Adrenal gland (tissue), 12 donors: ENCODE measurements around the gene FHDC1. TPM values are rescaled to one million over a fixed set of nuclear protein-coding genes. Genes with fewer than 3 reads are reported as not detected.

Experiments
- DNase-seq, 7 donors: peaks; one replicate each; pipeline ENCODE4 v3.0.0-alpha.2; 2019 to 2020
- H3K27ac ChIP-seq, 5 donors: fragments of 200-600 bp; sonication (generic) in 4 of 5; 1 replicate in 3 of 5; 2 replicates in 2 of 5; pipeline versions ENCODE4 v1.5.1 to v1.8.0; 2016 to 2020; ENCODE audit warnings: mild to moderate bottlenecking in 1 of 5
- H3K27me3 ChIP-seq: fragments of 200-600 bp; 2 replicates; pipeline ENCODE4 v1.8.0; 2021
- H3K36me3 ChIP-seq, 2 donors: fragments of 200-600 bp; replicated peaks in 1 of 2; 1 replicate in 1 of 2; 2 replicates in 1 of 2; pipeline versions ENCODE4 v1.5.1 to v1.8.0; 2018 to 2022
- H3K4me1 ChIP-seq, 2 donors: fragments of 200-600 bp; replicated peaks in 1 of 2; 1 replicate in 1 of 2; 2 replicates in 1 of 2; pipeline versions ENCODE4 v1.5.1 to v1.8.0; 2018 to 2021
- H3K4me3 ChIP-seq, 4 donors: fragments of 200-600 bp; sonication (generic) in 3 of 4; one replicate each; pipeline ENCODE4 v1.5.1; 2016 to 2018
- H3K9me3 ChIP-seq, 3 donors: fragments of 200-600 bp; sonication (generic) in 1 of 3; replicated peaks in 1 of 3; 1 replicate in 2 of 3; 2 replicates in 1 of 3; pipeline versions ENCODE4 v1.5.1 to v1.8.0; 2016 to 2021
- CTCF ChIP-seq, 6 experiments: fragments of 450-650 bp in 4 of 6; fragments of 200-600 bp in 2 of 6; sonication (generic) in 1 of 6; IDR thresholded peaks; 1 replicate in 5 of 6; 2 replicates in 1 of 6; pipeline versions ENCODE4 v1.5.1 to v1.8.0; 2016 to 2021; ENCODE audit warnings: antibody characterized with exemption in 6 of 6, mild to moderate bottlenecking in 2 of 6, moderate library complexity in 1 of 6
- POLR2A ChIP-seq, 2 donors: fragments of 450-650 bp; IDR thresholded peaks; one replicate each; pipeline ENCODE4 v1.6.1; 2017; ENCODE audit warnings: antibody characterized with exemption in 2 of 2, mild to moderate bottlenecking in 2 of 2, moderate library complexity in 1 of 2
- WGBS, 4 donors: extraction: QIAGEN DNeasy Blood & Tissue Kit in 2 of 4; methylation state at CpG; one replicate each; pipeline versions ENCODE4 v1.1.5 to v1.1.7; 2013 to 2017; 5-methylcytosine and 5-hydroxymethylcytosine counted together
- intact Hi-C, 2 donors: fragments of 100-400 bp; cut with DNase I; formaldehyde crosslinking; loops; one replicate each; pipeline versions ENCODE4 v1.14.1 to v1.15.0; 2022 to 2023
- polyA plus RNA-seq, 3 donors: library from polyadenylated mRNA; stranded (reverse); fragments of 200-250 nt in 2 of 3; fragments of 350-450 nt in 1 of 3; fragmentation: Illumina TruSeq in 1 of 3; extraction: RNeasy Lipid Tissue Mini Kit (QIAGEN cat#74804) in 1 of 3; gene quantifications; one replicate each; pipeline ENCODE4 v1.2.3, GENCODE V29; 2013 to 2014
- total RNA-seq, 9 donors: library from RNA; depleted of rRNA in 4 of 9; stranded (reverse); fragments of >200 nt in 4 of 9; fragments of 120-200 nt in 1 of 9; fragmentation: NEBNext Ultra II Directional in 1 of 9; extraction: Animal tissue kit (Norgen Biotek cat#: 25700) in 1 of 9; gene quantifications; one replicate each; pipeline versions ENCODE4 v1.1.0 to v1.2.4, GENCODE V29; 2013 to 2023
- donor health status: healthy with polysubstance abuse.
- donor health status: Bipolar disorder and iron deficiency.
- donor health status: DM: yes; HTN: yes; CAD: no.
- donor health status: DM: no; HTN: no; CAD: no.
- donor health status: DM: no; HTN: no; CAD: no.
- donor health status: DM: yes; HTN: yes; CAD: no.

FHDC1 gene
- total and polyA plus RNA-seq, 12 donors: 0.09 to 1.2 (median 0.36) TPM

- Histone ChIP-seq H3K4me1 (no peaks in the 10 kb centered on the region), H3K36me3 (no peaks in the 10 kb centered on the region), H3K27ac (no peak overlapping the region), H3K4me3 (no peak overlapping the region), H3K27me3 (no peaks in the 10 kb centered on the region), H3K9me3 (no peaks in the 10 kb centered on the region)
- intact Hi-C loops: no loop called here
- DNase-seq: no peak
- WGBS, 4 donors: 65 to 74% (median 67%) methylated on average over 5 of the region's 5 CpGs
- TF ChIP-seq POLR2A (IDR thresholded peaks at IDR 0.05): no peak
- TF ChIP-seq CTCF (IDR thresholded peaks at IDR 0.05): no peak
These were observed 77.3 kb downstream of the FHDC1 start for GRCh38 chr4:153013202-153013977.

GRCh38 chr4:153014460-153014859, 78.3 kb downstream of the FHDC1 start:
- no peak for DNase-seq
- no peak overlapping the region for H3K4me3 ChIP-seq
- H3K27ac ChIP-seq: no peak overlapping the region
- H3K4me1 ChIP-seq: no peaks in the 10 kb centered on the region
- no peak for TF ChIP-seq POLR2A (IDR thresholded peaks at IDR 0.05)
- no peak for TF ChIP-seq CTCF (IDR thresholded peaks at IDR 0.05)
- intact Hi-C loops: no loop called here
- H3K27me3 ChIP-seq: no peaks in the 10 kb centered on the region
- no peaks in the 10 kb centered on the region for H3K36me3 ChIP-seq
- H3K9me3 ChIP-seq: no peaks in the 10 kb centered on the region

GRCh38 chr4:153016592-153016991, 80.5 kb downstream of the FHDC1 start:
- no peak for TF ChIP-seq CTCF (IDR thresholded peaks at IDR 0.05)
- H3K4me1 ChIP-seq: no peaks in the 10 kb centered on the region
- H3K27me3 ChIP-seq: no peaks in the 10 kb centered on the region
- H3K4me3 ChIP-seq: no peak overlapping the region
- intact Hi-C loops: no loop called here
- H3K9me3 ChIP-seq: no peaks in the 10 kb centered on the region
- 69 to 78% (median 71%) methylated on average over 4 of the region's 4 CpGs for WGBS, 4 donors
- H3K27ac ChIP-seq: no peak overlapping the region
- no peaks in the 10 kb centered on the region for H3K36me3 ChIP-seq
- no peak for DNase-seq

- H3K27me3 ChIP-seq: no peaks in the 10 kb centered on the region
- intact Hi-C loops: no loop called here
These were observed 81.9 kb downstream of the FHDC1 start for GRCh38 chr4:153018031-153018430.

More at GRCh38 chr4:153018031-153018430, 81.9 kb downstream of the FHDC1 start:
- H3K4me3 ChIP-seq: no peak overlapping the region
- no peaks in the 10 kb centered on the region for H3K4me1 ChIP-seq
- H3K9me3 ChIP-seq: no peaks in the 10 kb centered on the region
- no peak for DNase-seq
- H3K36me3 ChIP-seq: no peaks in the 10 kb centered on the region
- H3K27ac ChIP-seq: no peak overlapping the region
- 89 to 95% (median 92%) methylated on average over 4 of the region's 4 CpGs for WGBS, 4 donors
- TF ChIP-seq POLR2A (IDR thresholded peaks at IDR 0.05) (no peak), CTCF (IDR thresholded peaks at IDR 0.05) (no peak)
